Adrenal gland (tissue), 5 donors: ENCODE measurements around the gene PRDM16.

Experiments
- POLR2A ChIP-seq, 2 donors: fragments of 450-650 bp; IDR thresholded peaks; one replicate each; pipeline ENCODE4 v1.6.1; 2017; ENCODE audit warnings: antibody characterized with exemption in 2 of 2, mild to moderate bottlenecking in 2 of 2, moderate library complexity in 1 of 2
- TF ChIP-seq, protein P1 (sequence below), 6 experiments: fragments of 450-650 bp in 4 of 6; fragments of 200-600 bp in 2 of 6; sonication (generic) in 1 of 6; IDR thresholded peaks; 1 replicate in 5 of 6; 2 replicates in 1 of 6; pipeline versions ENCODE4 v1.5.1 to v1.8.0; 2016 to 2021; ENCODE audit warnings: antibody characterized with exemption in 6 of 6, mild to moderate bottlenecking in 2 of 6, moderate library complexity in 1 of 6
- donor health status: DM: no; HTN: no; CAD: no.

DNA sequence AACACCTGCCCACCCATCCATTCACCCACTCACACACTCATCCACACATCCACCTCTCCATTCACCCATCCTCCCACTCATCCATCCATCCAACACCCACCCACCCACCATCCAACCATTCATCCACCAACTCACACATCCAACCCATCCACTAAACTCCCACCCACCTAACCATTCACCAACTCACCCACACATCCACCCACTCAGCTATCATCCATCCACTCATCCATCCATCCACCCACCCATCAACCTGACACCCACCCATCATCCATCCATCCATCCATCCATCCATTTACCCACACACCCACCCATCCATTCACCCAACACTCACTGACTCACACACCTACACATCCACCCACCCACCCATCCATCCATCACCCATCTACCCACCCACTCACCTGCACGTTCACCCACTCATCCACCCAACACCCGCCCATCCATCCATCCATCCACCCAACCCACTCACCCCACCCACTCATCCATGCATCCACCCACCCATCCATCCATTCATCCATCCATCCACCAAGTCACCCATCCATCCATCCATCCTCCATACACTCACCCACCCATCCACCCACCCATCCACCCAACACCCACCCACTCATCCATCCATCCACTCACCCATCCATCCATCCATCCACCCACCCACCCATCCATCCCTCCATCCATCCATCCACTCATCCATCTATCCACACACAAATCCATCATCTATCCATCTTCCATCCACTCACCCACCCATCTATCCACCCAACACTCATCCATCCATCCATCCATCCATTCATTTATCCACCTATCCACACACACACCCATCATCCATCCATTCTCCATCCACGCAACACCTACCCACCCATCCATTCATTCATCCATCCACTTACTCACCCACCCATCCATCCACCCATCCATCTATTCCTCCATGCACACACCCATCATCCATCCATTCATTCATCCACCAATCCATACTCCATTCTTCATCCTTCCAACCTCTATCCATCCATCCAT, 17.4 kb upstream of the PRDM16 start:
- TF ChIP-seq, protein P1, sequence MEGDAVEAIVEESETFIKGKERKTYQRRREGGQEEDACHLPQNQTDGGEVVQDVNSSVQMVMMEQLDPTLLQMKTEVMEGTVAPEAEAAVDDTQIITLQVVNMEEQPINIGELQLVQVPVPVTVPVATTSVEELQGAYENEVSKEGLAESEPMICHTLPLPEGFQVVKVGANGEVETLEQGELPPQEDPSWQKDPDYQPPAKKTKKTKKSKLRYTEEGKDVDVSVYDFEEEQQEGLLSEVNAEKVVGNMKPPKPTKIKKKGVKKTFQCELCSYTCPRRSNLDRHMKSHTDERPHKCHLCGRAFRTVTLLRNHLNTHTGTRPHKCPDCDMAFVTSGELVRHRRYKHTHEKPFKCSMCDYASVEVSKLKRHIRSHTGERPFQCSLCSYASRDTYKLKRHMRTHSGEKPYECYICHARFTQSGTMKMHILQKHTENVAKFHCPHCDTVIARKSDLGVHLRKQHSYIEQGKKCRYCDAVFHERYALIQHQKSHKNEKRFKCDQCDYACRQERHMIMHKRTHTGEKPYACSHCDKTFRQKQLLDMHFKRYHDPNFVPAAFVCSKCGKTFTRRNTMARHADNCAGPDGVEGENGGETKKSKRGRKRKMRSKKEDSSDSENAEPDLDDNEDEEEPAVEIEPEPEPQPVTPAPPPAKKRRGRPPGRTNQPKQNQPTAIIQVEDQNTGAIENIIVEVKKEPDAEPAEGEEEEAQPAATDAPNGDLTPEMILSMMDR (IDR thresholded peaks at IDR 0.05) = no peak
- no peak for TF ChIP-seq POLR2A (IDR thresholded peaks at IDR 0.05)
